Measurements from ENCODE around the gene CEP192. TPM values are rescaled to one million over a fixed set of nuclear protein-coding genes. Genes with fewer than 3 reads are reported as not detected.

Gene CEP192
- total RNA-seq, 3 donors from 2014 or later (not counting 1 experiment from before 2014, with no cell fraction given), result 41.3 to 47.9 (median 43.4) TPM

DNA sequence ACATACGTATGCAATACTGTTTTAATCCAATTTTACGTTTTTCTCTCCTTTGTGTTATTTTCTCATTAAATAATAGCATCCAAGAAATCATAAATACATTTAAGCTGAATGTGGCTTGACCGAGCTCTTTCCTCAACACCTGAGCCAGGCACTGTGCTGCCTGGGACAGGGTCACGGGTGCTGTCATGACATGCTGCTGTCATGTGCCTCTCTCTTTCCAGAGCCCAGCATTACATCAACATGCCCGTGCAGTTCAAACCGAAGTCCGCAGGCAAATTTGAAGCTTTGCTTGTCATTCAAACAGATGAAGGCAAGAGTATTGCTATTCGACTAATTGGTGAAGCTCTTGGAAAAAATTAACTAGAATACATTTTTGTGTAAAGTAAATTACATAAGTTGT is 133.2 kb downstream of the CEP192 start:
- DNase-seq (no peak), ATAC-seq (no peak)
- Histone ChIP-seq H3K4me3 (ENCODE audit: low read length) (no peak overlapping the region), H3K27ac (ENCODE audit: low read length) (no peak overlapping the region), H3K36me3 (ENCODE audit: control insufficient read depth, insufficient read depth, low read length) (peaks cover 9% of the 10 kb centered on the region), H3K9me3 (ENCODE audit: control insufficient read depth, insufficient read depth, low read length) (no peaks in the 10 kb centered on the region), H3K27me3 (ENCODE audit: control insufficient read depth, insufficient read depth, low read length) (no peaks in the 10 kb centered on the region), H3K4me1 (ENCODE audit: control insufficient read depth, insufficient read depth, low read length) (no peaks in the 10 kb centered on the region)
- H3K4me3 Mint-ChIP-seq, result no peak overlapping the region
- TF ChIP-seq, protein P1, sequence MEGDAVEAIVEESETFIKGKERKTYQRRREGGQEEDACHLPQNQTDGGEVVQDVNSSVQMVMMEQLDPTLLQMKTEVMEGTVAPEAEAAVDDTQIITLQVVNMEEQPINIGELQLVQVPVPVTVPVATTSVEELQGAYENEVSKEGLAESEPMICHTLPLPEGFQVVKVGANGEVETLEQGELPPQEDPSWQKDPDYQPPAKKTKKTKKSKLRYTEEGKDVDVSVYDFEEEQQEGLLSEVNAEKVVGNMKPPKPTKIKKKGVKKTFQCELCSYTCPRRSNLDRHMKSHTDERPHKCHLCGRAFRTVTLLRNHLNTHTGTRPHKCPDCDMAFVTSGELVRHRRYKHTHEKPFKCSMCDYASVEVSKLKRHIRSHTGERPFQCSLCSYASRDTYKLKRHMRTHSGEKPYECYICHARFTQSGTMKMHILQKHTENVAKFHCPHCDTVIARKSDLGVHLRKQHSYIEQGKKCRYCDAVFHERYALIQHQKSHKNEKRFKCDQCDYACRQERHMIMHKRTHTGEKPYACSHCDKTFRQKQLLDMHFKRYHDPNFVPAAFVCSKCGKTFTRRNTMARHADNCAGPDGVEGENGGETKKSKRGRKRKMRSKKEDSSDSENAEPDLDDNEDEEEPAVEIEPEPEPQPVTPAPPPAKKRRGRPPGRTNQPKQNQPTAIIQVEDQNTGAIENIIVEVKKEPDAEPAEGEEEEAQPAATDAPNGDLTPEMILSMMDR (IDR thresholded peaks at IDR 0.05), result no peak
- H3K4me1 Mint-ChIP-seq, result peaks cover 7 to 10% of the 10 kb centered on the region in 2 donors
- H3K36me3 Mint-ChIP-seq, result peaks cover 9% of the 10 kb centered on the region
- intact Hi-C loops (cut with micrococcal nuclease), result no loop called here
- no peaks in the 10 kb centered on the region for H3K9me3 Mint-ChIP-seq
- 98% methylated on average over 7 of the region's 8 CpGs for WGBS (ENCODE audit: insufficient coverage)
- no peaks in the 10 kb centered on the region for H3K27me3 Mint-ChIP-seq (ENCODE audit: low read depth in 2 of 2)
- H3K27ac Mint-ChIP-seq, result no peak overlapping the region

DNA sequence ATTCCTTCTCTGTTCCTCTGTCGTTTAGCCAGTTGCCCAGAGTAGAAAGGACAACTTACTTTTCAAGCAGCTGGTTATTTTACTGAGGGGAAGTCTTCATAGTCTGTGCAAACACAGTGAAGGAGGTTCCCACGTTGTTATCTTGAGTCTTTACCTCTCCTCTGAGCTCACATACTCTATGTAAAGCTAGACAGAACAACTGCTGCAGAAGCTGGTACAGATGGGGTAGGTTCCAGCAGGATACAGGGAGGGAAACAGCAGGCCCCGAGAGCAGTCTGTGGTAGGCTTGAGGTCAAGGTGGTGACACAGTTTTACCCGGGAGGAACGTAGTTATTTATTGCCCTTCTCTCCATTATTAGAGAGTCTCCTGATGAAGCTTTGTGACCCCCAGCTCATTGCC is 134.0 kb downstream of the CEP192 start:
- peaks cover 8% of the 10 kb centered on the region for H3K36me3 ChIP-seq (ENCODE audit: control insufficient read depth, insufficient read depth, low read length)
- H3K27ac Mint-ChIP-seq, result peak overlapping the region; percentile 58 to 76
- WGBS (ENCODE audit: insufficient coverage), result 0% methylated on average over 1 of the region's 5 CpGs

DNA sequence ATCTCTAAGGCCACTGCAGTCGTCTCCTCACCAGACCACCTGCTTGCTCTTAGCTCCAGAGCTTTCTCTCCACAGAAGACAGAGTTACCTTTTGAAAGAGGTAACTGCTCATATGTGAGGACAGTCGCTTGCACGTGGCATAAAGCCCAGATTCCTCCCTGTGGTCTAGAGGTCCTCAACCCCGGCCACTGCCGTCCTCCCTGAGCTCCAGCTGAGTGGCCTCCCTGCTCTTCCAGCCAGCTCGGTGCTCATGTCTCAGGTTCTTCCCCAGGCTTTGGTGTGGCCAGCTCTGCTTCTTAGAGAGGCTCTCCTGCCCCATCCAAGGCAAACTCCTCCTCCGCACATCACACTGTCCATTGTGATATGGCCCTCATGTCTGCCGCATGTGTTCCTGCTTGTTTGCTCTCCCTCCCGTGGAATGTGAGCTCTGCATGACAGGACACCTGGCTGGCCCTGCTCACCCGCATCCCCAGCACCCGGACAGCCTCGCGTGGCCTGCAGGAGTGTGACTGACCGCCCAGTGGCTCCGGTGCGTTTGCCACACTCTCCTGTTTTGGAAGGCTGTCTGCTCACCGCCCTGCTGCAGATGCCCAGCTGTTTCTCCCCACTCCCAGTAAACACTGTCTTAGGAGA is 135.9 kb downstream of the CEP192 start:
- intact Hi-C loops (cut with micrococcal nuclease), result no loop called here
- H3K36me3 Mint-ChIP-seq, result peaks cover 9% of the 10 kb centered on the region
- DNase-seq, result no peak
- no peaks in the 10 kb centered on the region for H3K9me3 Mint-ChIP-seq
- TF ChIP-seq, protein P1 (IDR thresholded peaks at IDR 0.05), result no peak
- no peak overlapping the region for H3K27ac Mint-ChIP-seq
- H3K27ac ChIP-seq (ENCODE audit: low read length), result no peak overlapping the region
- H3K27me3 ChIP-seq (ENCODE audit: control insufficient read depth, insufficient read depth, low read length), result no peaks in the 10 kb centered on the region
- peaks cover 2% of the 10 kb centered on the region for H3K36me3 ChIP-seq (ENCODE audit: control insufficient read depth, insufficient read depth, low read length)
- peak in 1 of 3 donors; percentile 12 for ATAC-seq
- H3K4me1 Mint-ChIP-seq, result peaks cover 7 to 20% of the 10 kb centered on the region in 2 donors
- H3K4me3 ChIP-seq (ENCODE audit: low read length), result no peak overlapping the region
- H3K4me1 ChIP-seq (ENCODE audit: control insufficient read depth, insufficient read depth, low read length), result no peaks in the 10 kb centered on the region
- 91% methylated on average over 17 of the region's 17 CpGs for WGBS (ENCODE audit: insufficient coverage)
- no peaks in the 10 kb centered on the region for H3K9me3 ChIP-seq (ENCODE audit: control insufficient read depth, insufficient read depth, low read length)
- H3K4me3 Mint-ChIP-seq, result no peak overlapping the region
- no peaks in the 10 kb centered on the region for H3K27me3 Mint-ChIP-seq (ENCODE audit: low read depth in 2 of 2)

More for the DNA sequence above, 134.0 kb downstream of the CEP192 start:
- Mint-ChIP-seq H3K27me3 (ENCODE audit: low read depth in 2 of 2) (no peaks in the 10 kb centered on the region), H3K36me3 (peaks cover 9% of the 10 kb centered on the region), H3K4me1 (peaks cover 7 to 13% of the 10 kb centered on the region in 2 donors), H3K4me3 (no peak overlapping the region), H3K9me3 (no peaks in the 10 kb centered on the region)
- no peak overlapping the region for H3K27ac ChIP-seq (ENCODE audit: low read length)
- no peak for ATAC-seq
- no peaks in the 10 kb centered on the region for H3K9me3 ChIP-seq (ENCODE audit: control insufficient read depth, insufficient read depth, low read length)
- no peak overlapping the region for H3K4me3 ChIP-seq (ENCODE audit: low read length)
- intact Hi-C loops (cut with micrococcal nuclease), result no loop called here
- no peaks in the 10 kb centered on the region for H3K4me1 ChIP-seq (ENCODE audit: control insufficient read depth, insufficient read depth, low read length)
- H3K27me3 ChIP-seq (ENCODE audit: control insufficient read depth, insufficient read depth, low read length), result no peaks in the 10 kb centered on the region
- no peak for DNase-seq
- TF ChIP-seq, protein P1 (IDR thresholded peaks at IDR 0.05), result no peak

DNA sequence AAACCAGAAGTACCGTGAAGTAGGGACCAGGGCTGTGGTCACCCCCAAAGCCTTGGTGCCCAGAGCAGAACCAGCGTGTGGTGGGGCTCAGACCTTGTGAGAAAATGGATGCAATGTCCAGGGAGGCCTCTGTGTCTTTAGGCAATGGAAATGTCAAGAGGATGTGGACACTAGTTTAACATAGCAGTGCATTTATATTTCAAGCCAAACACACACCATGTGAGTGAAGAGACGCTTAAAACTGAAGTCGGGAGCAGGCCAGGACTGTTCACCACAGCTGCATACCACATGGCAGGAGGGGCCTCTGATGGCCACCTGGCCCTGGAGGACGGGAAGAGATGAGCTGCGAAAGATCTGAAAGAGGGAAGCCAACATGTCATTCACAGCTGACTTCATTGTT is 140.1 kb downstream of the CEP192 start:
- no peak for DNase-seq
- Histone ChIP-seq H3K27me3 (ENCODE audit: control insufficient read depth, insufficient read depth, low read length) (no peaks in the 10 kb centered on the region), H3K4me3 (ENCODE audit: low read length) (no peak overlapping the region), H3K27ac (ENCODE audit: low read length) (no peak overlapping the region), H3K4me1 (ENCODE audit: control insufficient read depth, insufficient read depth, low read length) (peaks cover 7% of the 10 kb centered on the region), H3K9me3 (ENCODE audit: control insufficient read depth, insufficient read depth, low read length) (no peaks in the 10 kb centered on the region), H3K36me3 (ENCODE audit: control insufficient read depth, insufficient read depth, low read length) (no peaks in the 10 kb centered on the region)
- Mint-ChIP-seq H3K27me3 (ENCODE audit: low read depth in 2 of 2) (no peaks in the 10 kb centered on the region), H3K4me3 (no peak overlapping the region), H3K27ac (peak overlapping the region in 1 of 2 donors; percentile 29), H3K9me3 (no peaks in the 10 kb centered on the region), H3K4me1 (peaks cover 12 to 25% of the 10 kb centered on the region in 2 donors), H3K36me3 (peaks cover 9% of the 10 kb centered on the region)
- intact Hi-C loops (cut with micrococcal nuclease), result no loop called here
- TF ChIP-seq, protein P1 (IDR thresholded peaks at IDR 0.05), result no peak
- no peak for ATAC-seq
- 94% methylated on average over 6 of the region's 6 CpGs for WGBS (ENCODE audit: insufficient coverage)
